Bronchial epithelial cell (primary cell): ENCODE data around the gene BICRAL. TPM values are rescaled to one million over a fixed set of nuclear protein-coding genes. Genes with fewer than 3 reads are reported as not detected.
A peak's percentile ranks its signal among the peaks of the same experiment; 100 is the strongest.

ENCODE experiments used
- DNase-seq: peaks from one replicate; pipeline ENCODE4 v3.0.0-alpha.2; 2010; ENCODE audit warnings: low read depth
- FAIRE-seq: peaks from 2 replicates; lab custom pipeline; 2011; peaks lifted over from hg19 to GRCh38; lab: Jason Lieb, UNC
- H3K27me3 ChIP-seq: 2 replicates; pipeline ENCODE4 v1.5.1; 2011; ENCODE audit warnings: low read length; ENCODE audit not compliant: control insufficient read depth, insufficient read depth
- H3K36me3 ChIP-seq: 2 replicates; pipeline ENCODE4 v1.5.1; 2011; ENCODE audit warnings: low read length; ENCODE audit not compliant: control insufficient read depth, insufficient read depth
- H3K4me3 ChIP-seq: 2 replicates; pipeline ENCODE4 v1.5.1; 2011; ENCODE audit warnings: mild to moderate bottlenecking, low read depth, low read length, control low read depth
- total RNA-seq: library from RNA; depleted of rRNA; stranded (reverse); fragments of >200 nt; gene quantifications from 2 replicates; pipeline ENCODE4 v1.2.1, GENCODE V29; 2014
- TF ChIP-seq, protein P1 (sequence below): IDR thresholded peaks from 2 replicates; pipeline ENCODE4 v1.5.1; 2011; ENCODE audit warnings: mild to moderate bottlenecking, moderate library complexity, low read length, control low read depth, inconsistent platforms; ENCODE audit not compliant: insufficient read depth, severe bottlenecking

BICRAL gene
- total RNA-seq, 1 donor from 2014 or later, result 3.9 TPM

DNA sequence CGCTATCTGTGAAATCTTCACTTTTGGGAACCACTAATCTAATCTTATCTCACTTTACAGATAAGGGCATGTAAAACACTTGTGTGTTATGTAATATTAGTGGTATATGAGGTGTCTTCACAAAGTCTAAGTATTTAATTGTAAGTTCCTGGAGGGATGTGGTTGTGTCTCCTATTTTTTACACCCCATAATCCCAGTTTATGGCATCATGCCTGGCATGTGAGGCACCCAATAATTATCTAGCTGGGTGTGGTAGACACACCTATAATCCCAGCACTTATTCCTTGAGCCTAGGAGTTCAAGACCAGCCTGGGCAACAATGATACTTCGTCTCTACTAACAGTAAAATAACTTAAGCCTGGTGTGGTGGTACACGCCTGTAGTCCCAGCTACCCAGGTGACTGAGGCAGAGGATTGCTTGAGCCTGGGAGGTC, 19.4 kb upstream of the BICRAL start:
- H3K27me3 ChIP-seq, result no peaks in the 10 kb centered on the region
- FAIRE-seq, result peak; percentile 36
- TF ChIP-seq, protein P1, sequence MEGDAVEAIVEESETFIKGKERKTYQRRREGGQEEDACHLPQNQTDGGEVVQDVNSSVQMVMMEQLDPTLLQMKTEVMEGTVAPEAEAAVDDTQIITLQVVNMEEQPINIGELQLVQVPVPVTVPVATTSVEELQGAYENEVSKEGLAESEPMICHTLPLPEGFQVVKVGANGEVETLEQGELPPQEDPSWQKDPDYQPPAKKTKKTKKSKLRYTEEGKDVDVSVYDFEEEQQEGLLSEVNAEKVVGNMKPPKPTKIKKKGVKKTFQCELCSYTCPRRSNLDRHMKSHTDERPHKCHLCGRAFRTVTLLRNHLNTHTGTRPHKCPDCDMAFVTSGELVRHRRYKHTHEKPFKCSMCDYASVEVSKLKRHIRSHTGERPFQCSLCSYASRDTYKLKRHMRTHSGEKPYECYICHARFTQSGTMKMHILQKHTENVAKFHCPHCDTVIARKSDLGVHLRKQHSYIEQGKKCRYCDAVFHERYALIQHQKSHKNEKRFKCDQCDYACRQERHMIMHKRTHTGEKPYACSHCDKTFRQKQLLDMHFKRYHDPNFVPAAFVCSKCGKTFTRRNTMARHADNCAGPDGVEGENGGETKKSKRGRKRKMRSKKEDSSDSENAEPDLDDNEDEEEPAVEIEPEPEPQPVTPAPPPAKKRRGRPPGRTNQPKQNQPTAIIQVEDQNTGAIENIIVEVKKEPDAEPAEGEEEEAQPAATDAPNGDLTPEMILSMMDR, result no peak
- H3K4me3 ChIP-seq, result no peak overlapping the region
- H3K36me3 ChIP-seq, result no peaks in the 10 kb centered on the region
- no peak for DNase-seq

DNA sequence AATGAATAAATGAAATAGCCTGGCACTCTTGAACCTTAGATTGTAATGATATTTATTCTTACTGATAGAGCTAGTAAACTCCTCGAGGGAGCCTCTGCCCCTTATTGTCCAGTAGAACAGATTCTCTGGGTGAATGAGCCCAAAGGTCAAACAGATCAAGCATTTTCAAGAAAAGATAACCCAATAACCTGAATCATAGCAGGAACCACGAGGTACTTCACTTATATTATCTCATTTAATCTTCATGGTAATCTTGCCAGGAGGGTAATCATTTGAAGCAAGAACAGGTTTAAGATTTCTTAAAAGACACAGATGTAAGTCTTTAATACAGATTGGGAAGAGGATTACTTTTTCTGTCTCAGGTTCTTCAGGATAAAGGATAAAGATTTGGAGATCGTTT, 18.9 kb upstream of the BICRAL start:
- Histone ChIP-seq H3K27me3 (no peaks in the 10 kb centered on the region), H3K4me3 (no peak overlapping the region), H3K36me3 (no peaks in the 10 kb centered on the region)
- FAIRE-seq (no peak), DNase-seq (no peak)
- TF ChIP-seq, protein P1, result no peak

DNA sequence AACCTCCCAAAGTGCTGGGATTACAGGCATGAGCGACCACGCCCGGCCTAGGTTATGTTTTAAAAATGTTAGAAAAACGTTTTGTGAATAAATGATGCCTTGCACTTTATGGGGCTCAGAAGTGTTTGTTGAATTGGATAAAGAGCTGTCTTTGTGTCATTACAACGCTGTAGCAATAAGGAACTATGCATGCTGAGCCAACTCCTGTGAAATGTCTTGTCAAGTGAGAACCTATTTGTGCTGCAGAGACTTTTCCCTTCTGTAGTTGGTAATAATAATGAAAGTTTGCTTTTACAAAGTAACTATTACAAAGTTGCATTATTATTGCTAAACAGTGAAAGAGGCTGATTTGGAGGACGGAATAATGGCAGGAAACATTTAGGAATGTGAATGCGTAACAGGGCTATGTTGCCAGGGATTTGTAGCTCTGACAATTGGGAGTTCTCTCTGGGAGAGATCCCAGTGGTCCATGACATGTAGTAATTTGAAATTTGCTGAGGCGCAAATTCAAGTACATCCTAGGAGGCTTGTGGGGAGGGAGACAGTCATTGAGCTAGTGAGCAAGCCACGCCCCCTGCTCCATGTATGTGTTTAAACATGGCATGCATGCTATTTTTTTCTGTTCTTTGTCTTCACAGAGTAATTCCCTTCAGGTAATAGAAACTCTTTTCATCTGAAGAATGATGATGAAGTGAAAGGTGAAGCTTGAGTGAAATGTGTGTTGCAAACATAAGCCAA, 16.8 kb upstream of the BICRAL start:
- no peaks in the 10 kb centered on the region for H3K27me3 ChIP-seq
- no peak overlapping the region for H3K4me3 ChIP-seq
- H3K36me3 ChIP-seq, result no peaks in the 10 kb centered on the region
- DNase-seq (no peak), FAIRE-seq (no peak)
- TF ChIP-seq, protein P1, result no peak

DNA sequence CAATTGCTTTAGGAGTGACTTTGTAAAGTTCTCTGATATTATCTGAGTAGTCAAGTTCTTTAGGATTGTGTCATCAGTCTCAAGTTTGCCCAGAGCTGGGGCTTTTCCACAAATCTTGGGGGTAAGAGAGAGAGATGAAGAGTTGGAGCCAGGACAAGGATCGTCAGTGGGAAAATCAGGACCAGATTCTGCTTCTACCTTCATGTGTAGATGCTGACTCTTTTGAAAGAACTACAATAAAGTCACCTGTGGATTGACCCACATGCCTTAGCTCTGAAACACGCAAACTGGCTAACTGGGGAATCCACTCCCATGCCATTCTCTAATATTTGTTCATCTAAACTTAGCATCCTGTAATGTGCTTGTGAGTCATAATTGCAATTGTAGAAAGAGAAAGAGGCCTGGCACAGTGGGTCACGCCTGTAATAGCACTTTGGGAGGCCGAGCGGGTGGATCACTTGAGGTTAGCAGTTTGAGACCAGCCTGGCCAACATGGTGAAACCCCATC, 15.6 kb upstream of the BICRAL start:
- Histone ChIP-seq H3K27me3 (no peaks in the 10 kb centered on the region), H3K4me3 (no peak overlapping the region), H3K36me3 (no peaks in the 10 kb centered on the region)
- peak; percentile 86 for DNase-seq
- TF ChIP-seq, protein P1, result no peak
- FAIRE-seq, result no peak

DNA sequence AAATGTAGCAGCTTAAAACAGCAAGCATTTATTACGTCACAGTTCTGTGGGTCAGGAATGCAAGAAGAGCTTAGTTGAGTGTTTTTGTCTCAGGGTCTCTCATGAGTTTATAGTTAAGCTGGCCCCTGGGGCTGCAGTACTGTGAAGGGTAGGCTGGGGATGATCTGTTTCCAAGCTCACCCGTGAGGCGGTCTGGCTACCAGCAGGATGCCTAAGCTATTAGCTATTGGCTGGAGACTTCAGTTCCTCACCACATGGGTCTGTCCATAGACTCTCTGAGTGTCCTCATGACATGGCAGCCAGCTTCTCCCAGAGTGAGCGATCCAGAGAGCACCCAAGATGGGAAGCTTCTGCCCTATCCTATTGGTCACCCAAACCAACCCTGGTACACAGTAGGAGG, 12.8 kb upstream of the BICRAL start:
- no peak for FAIRE-seq
- TF ChIP-seq, protein P1, result no peak
- no peaks in the 10 kb centered on the region for H3K36me3 ChIP-seq

More for the DNA sequence above, 12.8 kb upstream of the BICRAL start:
- Histone ChIP-seq H3K4me3 (no peak overlapping the region), H3K27me3 (no peaks in the 10 kb centered on the region)
- DNase-seq, result no peak
